HG02981 (cell line): ENCODE results near the gene CFAP74.

Experiments
- ATAC-seq: cut with Tn5 transposase; IDR thresholded peaks from one replicate; pipeline ENCODE4 v1.9.1; 2021; ENCODE audit warnings: mild to moderate bottlenecking, moderate library complexity; ENCODE audit not compliant: unreplicated experiment

The CFAP74 gene

GRCh38 chr1:2019571-2020309 lies 16.2 kb upstream of the CFAP74 start:
- ATAC-seq: no peak

- ATAC-seq: no peak
Measured at GRCh38 chr1:2019172-2019543, 15.6 kb upstream of the CFAP74 start, which contains the start of gene GABRD. Gene GABRD, plus strand, starts transcription at chr1:2019345. Its CDS starts 79 bp downstream, at chr1:2019424.

GRCh38 chr1:2018217-2019171 lies 14.9 kb upstream of the CFAP74 start:
- no peak for ATAC-seq

GRCh38 chr1:2016123-2016522 lies 12.5 kb upstream of the CFAP74 start:
- no peak for ATAC-seq

GRCh38 chr1:2014741-2015735 lies 11.5 kb upstream of the CFAP74 start:
- ATAC-seq: no peak

GRCh38 chr1:2014181-2014580 lies 10.6 kb upstream of the CFAP74 start:
- ATAC-seq: no peak

GRCh38 chr1:2009101-2010053 lies 5.8 kb upstream of the CFAP74 start:
- no peak for ATAC-seq

- no peak for ATAC-seq
Measured at GRCh38 chr1:2004856-2005255, 1.3 kb upstream of the CFAP74 start.

- no peak for ATAC-seq
Measured at GRCh38 chr1:2001773-2002411, 1.7 kb downstream of the CFAP74 start.

GRCh38 chr1:2000850-2001249 lies 2.7 kb downstream of the CFAP74 start:
- ATAC-seq: no peak

GRCh38 chr1:2000432-2000831 lies 3.2 kb downstream of the CFAP74 start:
- ATAC-seq: no peak

GRCh38 chr1:1997576-1997975 lies 6.0 kb downstream of the CFAP74 start:
- ATAC-seq: no peak

- no peak for ATAC-seq
Measured at GRCh38 chr1:1996207-1996651, 7.4 kb downstream of the CFAP74 start.

GRCh38 chr1:1994536-1994935 lies 9.1 kb downstream of the CFAP74 start:
- no peak for ATAC-seq

- no peak for ATAC-seq
Measured at GRCh38 chr1:1990222-1990621, 13.4 kb downstream of the CFAP74 start.

- ATAC-seq: no peak
Measured at GRCh38 chr1:1989789-1990188, 13.8 kb downstream of the CFAP74 start.

GRCh38 chr1:1989102-1989542 lies 14.5 kb downstream of the CFAP74 start:
- ATAC-seq: no peak

GRCh38 chr1:1988061-1988945 lies 15.3 kb downstream of the CFAP74 start:
- no peak for ATAC-seq
